ENCODE results near the gene PRRT3.
"Not testable (repeated sequence)": the region's sequence is repeated elsewhere in the genome, so short reads cannot be mapped to it uniquely, and the experiment has no call there.

PRRT3 gene

DNA sequence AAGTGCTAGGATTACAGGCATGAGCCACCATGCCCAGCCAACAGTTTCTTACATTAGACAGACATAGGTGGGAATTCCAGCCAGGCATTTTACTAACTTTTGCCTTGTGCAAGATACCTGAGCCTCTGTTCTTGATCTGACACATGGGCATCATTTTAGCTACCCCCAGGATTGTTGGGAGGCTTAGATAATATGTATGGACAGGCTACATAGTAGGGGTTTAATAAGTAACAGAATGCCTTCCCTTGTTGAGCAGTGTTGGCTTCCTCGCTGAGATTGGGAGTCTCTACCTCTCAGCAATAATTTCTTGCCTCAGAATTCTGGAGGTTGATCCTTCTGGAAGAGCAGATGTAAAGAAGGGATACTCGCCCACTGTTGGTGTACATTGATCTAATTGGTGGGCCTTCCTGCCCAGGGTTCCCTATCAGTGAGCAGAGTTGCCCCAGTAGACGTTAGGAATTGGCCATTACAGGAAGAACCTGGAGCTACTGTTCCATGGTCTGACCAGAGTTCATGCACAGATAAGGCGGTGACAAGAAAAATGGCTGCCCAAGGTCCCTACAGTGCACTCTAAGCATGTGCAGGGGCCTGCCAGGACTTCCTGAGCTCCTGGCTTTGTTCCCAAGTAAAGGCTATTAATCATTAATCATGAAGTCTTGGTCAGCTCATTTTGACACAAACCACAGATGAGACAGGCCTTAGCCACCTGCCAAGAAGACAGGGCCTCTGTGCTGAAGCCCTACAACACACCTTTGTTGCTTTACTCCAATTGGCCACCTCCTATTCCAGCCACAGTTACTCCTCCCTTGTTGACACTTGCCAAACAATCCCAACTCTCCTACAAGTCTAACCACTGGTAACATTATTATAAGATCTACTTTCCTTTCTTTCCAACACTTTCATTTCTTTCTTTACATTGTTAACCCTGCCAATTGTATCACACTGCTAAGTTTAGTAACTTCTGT is 54.5 kb downstream of the PRRT3 start:
- DNase-seq = no peak

DNA sequence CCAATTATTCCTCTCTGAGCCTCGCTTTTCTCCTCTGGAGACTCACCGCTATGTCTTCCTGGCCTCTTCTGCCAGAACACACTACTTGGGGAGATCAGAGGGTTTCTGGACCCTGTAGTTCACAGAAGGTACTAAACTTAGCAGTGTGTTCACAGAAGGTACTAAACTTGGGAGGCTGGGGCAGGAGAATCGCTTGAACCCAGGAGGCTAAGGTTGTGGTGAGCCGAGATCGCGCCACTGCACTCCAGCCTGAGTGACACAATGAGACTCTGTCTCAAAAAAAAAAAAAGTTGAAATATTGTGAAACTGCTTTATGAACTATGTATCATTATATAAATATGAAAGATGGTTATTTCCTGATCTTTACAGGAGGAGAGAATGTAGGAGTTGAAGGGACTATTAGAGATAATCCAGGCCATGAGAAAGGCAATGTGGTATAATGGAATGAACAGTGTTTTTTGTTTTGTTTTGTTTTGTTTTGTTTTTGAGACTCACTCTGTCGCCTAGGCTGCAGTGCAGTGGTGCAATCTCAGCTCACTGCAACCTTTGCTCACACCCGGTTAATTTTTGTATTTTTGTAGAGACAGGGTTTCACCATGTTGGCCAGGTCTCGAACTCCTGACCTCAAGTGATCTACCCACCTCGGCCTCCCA is 55.3 kb downstream of the PRRT3 start:
- DNase-seq = not testable (repeated sequence)

DNA sequence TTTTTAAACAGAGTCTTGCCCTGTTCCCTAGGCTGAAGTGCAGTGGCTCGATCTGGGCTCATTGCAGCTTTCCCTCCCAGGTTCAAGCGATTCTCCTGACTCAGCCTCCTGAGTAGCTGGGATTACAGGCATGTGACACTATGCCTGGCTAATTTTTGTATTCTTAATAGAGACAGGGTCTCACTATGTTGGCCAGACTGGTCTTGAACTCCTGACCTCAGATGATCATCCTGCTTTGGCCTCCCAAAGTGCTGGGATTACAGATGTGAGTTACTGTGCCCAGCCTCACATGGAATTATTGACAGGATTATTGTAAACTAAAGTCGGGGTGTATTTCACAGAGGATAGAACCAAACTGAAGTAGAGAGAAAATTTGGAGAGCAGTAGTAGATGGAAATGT is 56.5 kb downstream of the PRRT3 start:
- not testable (repeated sequence) for DNase-seq

Measured in activated naive CD4-positive, alpha-beta T cell (primary cell).